T47D (cell line): ENCODE data around the gene SMYD3.

Experiments
- DNase-seq, 2 experiments: peaks; one replicate each; pipeline versions ENCODE4 v3.0.0 to v3.0.0-alpha.2; 2011 to 2012; ENCODE audit warnings: low read depth in 1 of 2, low spot score in 1 of 2
- JUND ChIP-seq: IDR thresholded peaks from 2 replicates; pipeline ENCODE4 v1.6.1; 2012; ENCODE audit warnings: low read depth
- in situ Hi-C: cut with HindIII; loops from 2 replicates; pipeline ENCODE4 v1.10.0; 2016; ENCODE audit warnings: low sequenced_read_pairs, low pct_unique_long_range_greater_than_20kb

SMYD3 gene

GRCh38 chr1:245773344-245773743 is 733.7 kb downstream of the SMYD3 start:
- no peak for DNase-seq
- in situ Hi-C loops: no loop called here
- TF ChIP-seq JUND: no peak

- TF ChIP-seq JUND: no peak
- in situ Hi-C loops: no loop called here
- DNase-seq: no peak
These were observed 734.3 kb downstream of the SMYD3 start for GRCh38 chr1:245772739-245773138.

- DNase-seq: no peak
- in situ Hi-C loops: no loop called here
- no peak for TF ChIP-seq JUND
These were observed 734.8 kb downstream of the SMYD3 start for GRCh38 chr1:245772325-245772724.

GRCh38 chr1:245771511-245772281 is 735.4 kb downstream of the SMYD3 start:
- DNase-seq: no peak
- in situ Hi-C loops: no loop called here
- no peak for TF ChIP-seq JUND

GRCh38 chr1:245770156-245770555 is 736.9 kb downstream of the SMYD3 start:
- in situ Hi-C loops: no loop called here
- no peak for TF ChIP-seq JUND
- no peak for DNase-seq

- no peak for TF ChIP-seq JUND
- in situ Hi-C loops: no loop called here
- no peak for DNase-seq
These were observed 738.5 kb downstream of the SMYD3 start for GRCh38 chr1:245768596-245768995.

GRCh38 chr1:245765230-245766000 is 741.7 kb downstream of the SMYD3 start:
- DNase-seq: no peak
- in situ Hi-C loops: no loop called here
- TF ChIP-seq JUND: no peak

- no peak for TF ChIP-seq JUND
- in situ Hi-C loops: no loop called here
- DNase-seq: no peak
These were observed 743.2 kb downstream of the SMYD3 start for GRCh38 chr1:245763873-245764331.

GRCh38 chr1:245762396-245762910 is 744.6 kb downstream of the SMYD3 start:
- in situ Hi-C loops: no loop called here
- no peak for TF ChIP-seq JUND

GRCh38 chr1:245760301-245760700 is 746.8 kb downstream of the SMYD3 start:
- TF ChIP-seq JUND: no peak
- DNase-seq: no peak
- in situ Hi-C loops: no loop called here

More at GRCh38 chr1:245762396-245762910, 744.6 kb downstream of the SMYD3 start:
- DNase-seq: no peak

GRCh38 chr1:245754463-245754961 is 752.6 kb downstream of the SMYD3 start:
- in situ Hi-C loops: no loop called here
- DNase-seq: no peak
- no peak for TF ChIP-seq JUND

- in situ Hi-C loops: no loop called here
- no peak for DNase-seq
- no peak for TF ChIP-seq JUND
These were observed 753.3 kb downstream of the SMYD3 start for GRCh38 chr1:245753807-245754206.

GRCh38 chr1:245752561-245752960 is 754.5 kb downstream of the SMYD3 start:
- no peak for DNase-seq
- in situ Hi-C loops: no loop called here
- TF ChIP-seq JUND: no peak
